HuH-7.5 (cell line): ENCODE data around the gene ABCC6.
"Not testable (repeated sequence)": the region's sequence is repeated elsewhere in the genome, so short reads cannot be mapped to it uniquely, and the experiment has no call there.

Experiments
- DNase-seq: peaks from one replicate; pipeline ENCODE4 v3.0.0; 2011; ENCODE audit warnings: low spot score

ABCC6 gene

GRCh38 chr16:16190546-16190945 is 32.7 kb downstream of the ABCC6 start:
- DNase-seq: no peak

GRCh38 chr16:16189842-16190241 is 33.5 kb downstream of the ABCC6 start:
- no peak for DNase-seq

DNA sequence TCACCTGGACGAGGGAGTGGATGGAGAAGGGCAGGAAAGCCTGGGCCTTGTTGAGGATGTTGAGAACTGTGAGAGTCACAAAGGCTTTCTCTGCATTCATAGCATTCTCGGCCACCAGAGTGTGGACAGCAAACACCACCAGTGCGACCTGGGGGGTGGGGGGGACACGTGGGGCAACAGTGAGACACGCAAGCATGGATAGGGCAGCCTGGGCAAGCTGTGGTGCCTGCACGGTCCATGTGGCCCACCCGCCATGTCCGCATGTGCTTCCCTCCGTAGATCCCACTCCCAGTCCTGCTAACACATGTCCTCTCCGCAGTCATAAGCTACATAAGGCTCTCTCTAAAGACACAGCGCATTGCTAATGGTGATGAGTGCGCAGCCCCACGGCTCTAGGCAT is 34.5 kb downstream of the ABCC6 start:
- DNase-seq: no peak

GRCh38 chr16:16186820-16187219 is 36.5 kb downstream of the ABCC6 start:
- no peak for DNase-seq

DNA sequence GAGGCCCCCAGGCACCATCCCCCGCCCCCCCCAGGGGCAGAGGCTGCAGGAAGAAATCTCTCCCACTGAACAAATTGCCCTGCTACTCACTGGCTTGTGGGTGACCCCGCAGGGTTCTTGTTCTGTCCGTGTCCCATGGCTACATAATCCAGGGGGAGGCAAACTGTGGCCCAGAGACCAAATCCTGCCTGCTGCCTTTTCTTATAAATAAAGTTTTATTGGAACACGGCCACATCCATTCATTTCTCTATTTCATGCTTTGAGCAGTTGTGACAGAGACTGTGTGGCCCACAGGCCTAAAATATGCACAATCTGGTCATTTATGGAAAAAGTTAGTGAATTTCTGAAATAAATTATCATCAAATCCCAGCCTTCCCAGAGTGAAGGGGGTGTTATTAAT is 38.2 kb downstream of the ABCC6 start:
- DNase-seq: no peak

DNA sequence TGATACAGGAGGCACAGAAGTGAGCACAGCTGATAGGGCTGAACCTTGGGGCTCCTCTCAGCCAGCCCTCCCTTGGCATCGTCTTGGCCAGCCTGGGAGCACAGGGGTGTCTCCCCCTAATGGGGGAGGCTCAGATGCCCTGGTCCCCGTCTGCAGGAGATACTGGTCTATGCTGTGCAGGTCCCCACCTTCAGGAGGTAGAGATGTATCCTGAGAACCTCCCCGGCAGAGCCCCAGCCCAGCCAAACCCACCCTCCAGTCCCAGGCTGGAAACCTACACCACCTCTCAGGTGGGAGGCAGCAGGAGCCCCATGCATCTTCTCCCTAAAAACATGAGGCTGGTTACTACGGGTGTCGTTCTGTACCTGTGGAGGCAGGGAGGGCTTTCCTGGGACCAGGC is 38.7 kb downstream of the ABCC6 start:
- no peak for DNase-seq

DNA sequence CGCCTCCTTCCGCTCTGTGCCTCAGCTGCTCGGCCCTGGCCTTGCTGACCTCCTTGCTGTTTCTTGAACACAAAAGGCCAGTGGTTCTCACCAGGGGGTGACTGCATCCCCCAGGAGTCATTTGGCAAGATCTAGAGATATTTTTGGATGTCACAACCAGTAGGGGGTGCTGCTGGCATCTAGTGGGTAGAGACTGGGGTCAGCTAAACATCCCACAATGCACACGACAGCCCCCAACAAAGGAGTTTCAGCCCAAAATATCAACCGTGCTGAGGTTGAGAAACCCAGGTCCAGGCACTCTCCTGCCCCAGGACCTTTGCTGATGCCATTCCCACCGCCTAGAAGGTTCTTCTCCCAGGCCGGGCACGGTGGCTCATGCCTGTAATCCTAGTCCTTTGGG is 39.7 kb downstream of the ABCC6 start:
- DNase-seq: no peak

GRCh38 chr16:16182918-16183317 is 40.4 kb downstream of the ABCC6 start:
- DNase-seq: no peak

DNA sequence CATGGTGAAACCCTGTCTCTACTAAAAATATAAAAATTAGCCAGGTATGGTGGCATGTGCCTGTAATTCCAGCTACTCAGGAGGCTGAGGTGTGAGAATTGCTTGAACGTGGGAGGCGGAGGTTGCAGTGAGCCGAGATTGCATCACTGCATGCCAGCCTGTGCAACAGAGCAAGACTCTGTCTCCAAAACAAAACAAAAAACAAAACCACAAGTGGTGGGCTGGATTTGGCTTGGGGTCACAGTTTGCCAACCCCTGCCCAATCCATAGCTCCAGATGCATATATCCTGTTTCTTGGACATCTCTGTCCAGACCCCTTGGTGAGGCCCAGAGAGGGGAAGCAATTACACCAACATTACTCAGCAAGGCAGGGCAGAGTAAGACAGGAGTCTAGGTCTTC is 41.5 kb downstream of the ABCC6 start:
- not testable (repeated sequence) for DNase-seq

DNA sequence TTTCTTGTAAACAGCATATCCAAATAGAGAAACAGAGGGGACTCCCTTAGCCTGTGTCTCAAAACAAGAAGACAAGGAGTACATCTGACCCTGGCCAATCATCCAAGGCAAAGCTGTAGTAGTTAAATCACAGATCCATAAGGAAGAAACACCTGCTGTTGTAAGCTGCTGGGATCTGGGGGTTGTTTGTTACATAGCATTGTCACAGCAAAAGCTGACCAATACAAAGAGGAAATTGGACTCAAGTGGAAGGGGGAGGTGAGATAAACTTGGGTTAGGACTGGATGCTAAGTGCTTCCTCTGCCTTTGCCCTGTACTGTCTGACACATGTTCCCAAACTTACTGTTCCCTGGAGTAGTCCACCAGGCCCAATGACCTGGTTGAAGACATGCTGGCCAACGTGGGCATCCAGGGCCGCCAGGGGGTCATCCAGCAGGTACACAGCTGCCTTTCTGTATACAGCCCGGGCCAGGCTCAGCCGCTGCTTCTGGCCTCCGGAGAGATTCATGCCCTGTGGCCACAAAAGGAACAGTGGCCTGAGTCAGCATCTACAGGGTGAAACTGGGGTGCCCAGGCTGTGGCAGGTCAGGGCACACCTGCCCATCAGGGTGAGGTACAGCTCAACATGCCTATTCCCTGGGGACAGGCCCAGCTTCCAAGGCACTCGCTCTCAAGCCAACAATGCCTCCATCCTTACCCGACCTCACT is 44.7 kb downstream of the ABCC6 start:
- DNase-seq: no peak

- no peak for DNase-seq
Observed at GRCh38 chr16:16176328-16176727, 47.0 kb downstream of the ABCC6 start.

GRCh38 chr16:16175296-16175695 is 48.0 kb downstream of the ABCC6 start:
- no peak for DNase-seq

DNA sequence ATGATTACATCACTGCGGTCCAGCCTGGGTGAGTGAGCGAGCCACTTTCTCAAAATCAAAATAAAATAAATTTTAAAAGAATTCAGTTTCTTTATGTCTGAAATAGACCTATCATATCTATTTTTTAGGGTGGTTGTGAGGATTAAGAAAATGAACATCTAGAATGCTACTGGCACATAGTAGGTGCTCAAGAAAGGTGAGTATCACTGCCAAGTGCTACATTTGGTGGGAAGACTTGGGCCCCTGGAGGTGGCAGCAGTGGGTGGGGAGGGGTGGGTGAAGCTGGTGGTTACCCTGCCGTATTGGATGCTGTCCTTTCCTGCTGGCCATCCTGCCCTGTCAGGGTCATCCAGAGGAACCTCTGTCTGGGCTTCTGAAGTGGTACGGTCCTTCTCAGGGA is 50.3 kb downstream of the ABCC6 start:
- DNase-seq: no peak

- no peak for DNase-seq
Observed at GRCh38 chr16:16171332-16171919, 51.9 kb downstream of the ABCC6 start.

DNA sequence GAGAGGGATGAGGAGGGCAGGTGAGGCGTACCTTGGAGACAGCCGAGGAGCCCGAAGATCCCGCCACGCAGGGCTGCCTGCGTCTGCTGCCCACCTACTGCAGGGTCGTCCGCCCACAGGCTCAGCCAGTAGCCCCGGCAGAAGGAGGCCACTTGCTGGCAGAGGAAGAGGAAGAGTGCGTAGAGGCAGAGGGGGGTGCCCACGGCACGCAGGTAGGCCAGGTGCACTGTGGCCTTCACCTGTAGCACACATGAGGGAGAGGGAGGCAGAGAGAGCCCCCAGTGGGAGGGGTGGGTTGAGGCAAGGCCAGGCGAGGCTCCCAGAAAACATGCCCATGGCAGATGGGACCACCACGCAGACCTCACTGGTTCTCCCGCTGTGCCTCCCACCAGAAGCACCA is 53.7 kb downstream of the ABCC6 start:
- no peak for DNase-seq

DNA sequence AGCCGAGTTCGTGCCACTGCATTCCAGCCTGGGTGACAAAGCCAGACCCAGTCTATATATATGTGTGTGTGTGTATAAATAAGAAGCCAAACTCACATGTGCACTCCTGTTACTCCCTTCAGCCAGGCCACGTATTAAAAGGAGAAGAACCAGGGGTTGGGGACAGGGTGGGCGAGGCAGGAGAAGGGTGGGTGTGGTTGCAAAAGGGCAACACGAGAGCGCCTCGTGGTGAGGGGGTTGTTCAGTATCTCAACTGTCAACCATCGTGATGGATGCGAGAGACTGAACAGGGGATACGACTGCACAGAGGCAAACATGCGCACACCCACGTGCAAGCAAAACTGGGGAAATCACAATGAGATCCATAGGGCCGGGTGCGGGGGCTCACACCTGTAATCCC is 54.9 kb downstream of the ABCC6 start:
- no peak for DNase-seq

DNA sequence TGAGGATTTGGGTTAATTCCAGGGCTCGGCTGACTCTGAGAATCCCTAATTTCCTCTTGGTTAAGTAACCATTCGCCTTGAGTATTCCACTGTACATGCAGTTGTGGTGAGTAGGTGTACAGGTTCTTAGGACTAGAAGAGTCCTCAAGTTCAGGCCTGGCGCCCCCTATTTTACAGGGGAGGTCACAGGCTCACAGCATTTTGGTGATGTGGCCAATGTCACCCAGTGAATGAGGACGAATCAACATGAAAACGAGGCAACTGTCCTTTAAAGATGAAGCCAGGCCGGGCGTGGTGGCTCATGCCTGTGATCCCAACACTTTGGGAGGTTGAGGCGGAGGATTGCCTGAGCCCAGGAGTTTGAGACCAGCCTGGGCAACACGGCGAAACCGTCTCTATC is 55.4 kb downstream of the ABCC6 start:
- no peak for DNase-seq

DNA sequence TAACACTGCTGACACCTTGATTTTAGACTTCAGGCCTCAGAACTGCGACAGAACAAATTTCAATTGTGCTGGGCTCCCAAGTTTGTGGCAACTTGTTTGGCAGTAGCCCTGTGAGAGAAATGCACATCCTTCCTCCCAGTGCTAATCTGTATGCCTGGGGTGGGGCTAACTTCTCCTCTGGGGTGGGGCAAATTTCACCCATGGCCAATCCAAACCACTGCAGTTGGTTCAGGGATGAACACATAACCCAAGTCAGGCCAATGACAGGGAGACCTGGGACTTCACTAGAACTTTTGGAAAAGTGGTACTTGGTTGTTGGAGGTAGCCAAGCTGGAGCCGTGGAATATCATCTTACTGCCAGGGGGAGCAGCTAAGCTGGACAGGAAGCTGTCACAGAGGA is 56.3 kb downstream of the ABCC6 start:
- DNase-seq: no peak

DNA sequence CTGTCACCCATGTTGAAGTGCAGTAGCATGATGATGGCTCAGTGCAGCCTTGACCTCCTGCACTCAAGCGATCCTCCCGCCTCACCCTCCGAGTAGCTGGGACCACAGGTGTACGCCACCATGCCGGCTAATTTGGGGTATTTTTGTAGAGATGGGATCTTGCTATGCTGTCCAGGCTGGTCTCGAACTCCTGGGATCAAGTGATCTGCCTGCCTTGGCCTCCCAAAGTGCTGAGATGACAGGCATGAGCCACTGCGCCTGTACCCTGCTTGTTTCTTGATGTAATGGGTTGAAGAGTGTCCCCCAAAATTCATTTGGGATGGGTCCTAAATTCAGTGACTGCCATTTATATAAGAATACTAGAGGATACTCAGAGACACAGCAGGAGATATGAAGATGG is 57.2 kb downstream of the ABCC6 start:
- DNase-seq: no peak

GRCh38 chr16:16164243-16164642 is 59.1 kb downstream of the ABCC6 start:
- DNase-seq: no peak

GRCh38 chr16:16163571-16163970 is 59.7 kb downstream of the ABCC6 start:
- no peak for DNase-seq

DNA sequence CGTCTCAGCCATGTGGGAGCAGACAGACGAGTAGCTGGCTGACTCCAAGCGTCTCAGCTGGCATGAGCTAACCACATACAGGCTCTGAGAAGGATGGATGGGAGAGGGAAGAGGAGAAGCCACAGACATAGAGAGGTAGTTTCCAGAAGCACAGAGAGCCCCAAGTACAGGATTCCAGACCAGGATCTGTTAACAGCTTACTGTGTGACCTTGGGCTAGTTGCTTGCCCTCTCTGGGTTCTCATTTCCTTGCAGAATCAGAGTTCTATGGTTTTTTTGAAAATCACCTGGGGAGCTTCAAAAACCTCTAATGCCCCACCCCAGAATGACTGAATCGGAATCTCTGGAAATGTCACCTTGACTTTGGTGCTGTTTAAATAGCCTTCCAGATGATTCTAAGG is 60.2 kb downstream of the ABCC6 start:
- DNase-seq: no peak

- DNase-seq: no peak
Observed at GRCh38 chr16:16162591-16162990, 60.7 kb downstream of the ABCC6 start.

DNA sequence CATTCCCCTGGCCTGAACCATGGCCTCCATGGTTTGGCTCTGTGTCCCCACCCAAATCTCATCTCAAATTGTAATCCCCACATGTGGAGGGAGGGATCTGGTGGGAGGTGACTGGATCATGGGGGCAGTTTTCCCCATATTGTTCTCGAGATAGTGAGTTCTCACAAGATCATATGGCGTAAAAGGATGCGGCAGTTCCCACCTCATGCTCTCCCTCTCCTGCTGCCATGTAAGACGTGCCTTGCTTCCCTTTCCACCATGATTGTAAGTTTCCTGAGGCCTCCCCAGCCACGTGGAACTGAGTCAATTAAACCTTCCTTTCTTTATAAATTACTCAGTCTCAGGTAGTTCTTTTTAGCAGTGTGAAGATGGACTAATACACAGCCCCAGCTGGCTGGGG is 61.5 kb downstream of the ABCC6 start:
- DNase-seq: not testable (repeated sequence)
